OCI-LY3 (cell line): ENCODE results near the gene FAM20B.

Experiments
- H2AFZ ChIP-seq: fragments of 200-600, 300-600 bp; shearing (Covaris generic); 2 replicates; pipeline ENCODE4 v1.6.0; 2014; ENCODE audit warnings: antibody characterized with exemption, low read depth, low read length
- H3K27ac ChIP-seq: fragments of 200-600, 300-600 bp; sonication (generic); 2 replicates; pipeline ENCODE4 v1.5.1; 2014; ENCODE audit warnings: mild to moderate bottlenecking, low read length, moderate library complexity, mixed read lengths
- H3K27me3 ChIP-seq: fragments of 200-600, 300-600 bp; sonication (generic); 2 replicates; pipeline ENCODE4 v1.6.1; 2014; ENCODE audit warnings: low read depth, low read length, mixed read lengths
- H3K36me3 ChIP-seq: fragments of 200-600, 300-600 bp; sonication (generic); replicated peaks from 2 replicates; pipeline ENCODE3; 2014; ENCODE audit warnings: low read depth, low read length, mixed read lengths
- H3K4me1 ChIP-seq: fragments of 300-600, 200-600 bp; sonication (generic); 2 replicates; pipeline ENCODE4 v1.6.1; 2014; ENCODE audit warnings: low read length, mixed read lengths
- H3K4me2 ChIP-seq: fragments of 200-600, 300-600 bp; sonication (generic); 2 replicates; pipeline ENCODE4 v1.6.1; 2014; ENCODE audit warnings: low read length, mixed read lengths
- H3K4me3 ChIP-seq: fragments of 300-600, 200-600 bp; sonication (generic); 2 replicates; pipeline ENCODE4 v1.5.1; 2014; ENCODE audit warnings: antibody characterized with exemption, mild to moderate bottlenecking, low read length, moderate library complexity
- H3K79me2 ChIP-seq: fragments of 300-600, 200-600 bp; shearing (Covaris generic); 2 replicates; pipeline ENCODE4 v1.6.1; 2014; ENCODE audit warnings: mild to moderate bottlenecking, low read length, mixed read lengths
- H3K9ac ChIP-seq: fragments of 300-600, 200-600 bp; shearing (Covaris generic); 2 replicates; pipeline ENCODE4 v1.6.0; 2014; ENCODE audit warnings: mild to moderate bottlenecking, low read length, moderate library complexity
- H3K9me3 ChIP-seq: fragments of 200-600, 300-600 bp; shearing (Covaris generic); 2 replicates; pipeline ENCODE4 v1.6.1; 2014; ENCODE audit warnings: low read length, mixed read lengths; ENCODE audit not compliant: insufficient read depth
- H4K20me1 ChIP-seq: fragments of 200-600, 300-600 bp; sonication (generic); 2 replicates; pipeline ENCODE4 v1.6.1; 2016; ENCODE audit warnings: low read length, mixed read lengths; ENCODE audit not compliant: insufficient read depth
- EZH2phosphoT487 ChIP-seq: fragments of 200-600 bp; shearing (Covaris generic); IDR thresholded peaks from 2 replicates; pipeline ENCODE4 v1.6.1; 2018; ENCODE audit warnings: antibody characterized with exemption, mixed run types, low read depth
- TF ChIP-seq, protein P1 (sequence below): fragments of 200-600, 300-600 bp; sonication (generic); IDR thresholded peaks from 2 replicates; pipeline ENCODE4 v1.5.1; 2014; ENCODE audit warnings: antibody characterized with exemption, low read length, low read depth

FAM20B gene

GRCh38 chr1:179095377-179095776, 69.7 kb downstream of the FAM20B start:
- Histone ChIP-seq H3K9me3 (no peaks in the 10 kb centered on the region), H2AFZ (no peak overlapping the region), H3K4me3 (no peak overlapping the region), H3K79me2 (peaks cover 22% of the 10 kb centered on the region), H3K4me2 (no peak overlapping the region), H3K9ac (no peak overlapping the region), H3K27ac (no peak overlapping the region), H3K4me1 (no peaks in the 10 kb centered on the region), H3K36me3 (peaks cover 64% of the 10 kb centered on the region), H3K27me3 (no peaks in the 10 kb centered on the region), H4K20me1 (peaks cover 14% of the 10 kb centered on the region)
- no peak for TF ChIP-seq EZH2phosphoT487
- TF ChIP-seq, protein P1, sequence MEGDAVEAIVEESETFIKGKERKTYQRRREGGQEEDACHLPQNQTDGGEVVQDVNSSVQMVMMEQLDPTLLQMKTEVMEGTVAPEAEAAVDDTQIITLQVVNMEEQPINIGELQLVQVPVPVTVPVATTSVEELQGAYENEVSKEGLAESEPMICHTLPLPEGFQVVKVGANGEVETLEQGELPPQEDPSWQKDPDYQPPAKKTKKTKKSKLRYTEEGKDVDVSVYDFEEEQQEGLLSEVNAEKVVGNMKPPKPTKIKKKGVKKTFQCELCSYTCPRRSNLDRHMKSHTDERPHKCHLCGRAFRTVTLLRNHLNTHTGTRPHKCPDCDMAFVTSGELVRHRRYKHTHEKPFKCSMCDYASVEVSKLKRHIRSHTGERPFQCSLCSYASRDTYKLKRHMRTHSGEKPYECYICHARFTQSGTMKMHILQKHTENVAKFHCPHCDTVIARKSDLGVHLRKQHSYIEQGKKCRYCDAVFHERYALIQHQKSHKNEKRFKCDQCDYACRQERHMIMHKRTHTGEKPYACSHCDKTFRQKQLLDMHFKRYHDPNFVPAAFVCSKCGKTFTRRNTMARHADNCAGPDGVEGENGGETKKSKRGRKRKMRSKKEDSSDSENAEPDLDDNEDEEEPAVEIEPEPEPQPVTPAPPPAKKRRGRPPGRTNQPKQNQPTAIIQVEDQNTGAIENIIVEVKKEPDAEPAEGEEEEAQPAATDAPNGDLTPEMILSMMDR = no peak

DNA sequence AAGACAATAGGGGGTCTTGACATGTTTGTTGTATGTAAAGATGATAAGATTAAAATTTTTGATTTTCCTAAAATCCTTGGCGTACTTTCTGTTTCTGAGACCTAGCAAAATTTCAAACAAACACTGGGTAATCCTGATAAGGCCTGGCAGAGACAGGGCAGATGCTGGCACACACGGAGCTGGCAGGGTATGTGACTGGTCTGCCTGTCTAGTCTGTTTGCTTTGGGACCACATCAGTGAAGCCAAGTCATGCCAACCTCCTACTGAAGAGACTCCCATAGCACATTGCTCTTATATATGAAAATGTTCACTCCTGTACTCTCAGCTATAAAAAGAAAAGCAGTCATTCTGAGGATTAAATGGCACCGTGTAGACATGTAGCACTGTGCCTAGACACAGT, 70.2 kb downstream of the FAM20B start:
- peaks cover 61% of the 10 kb centered on the region for H3K36me3 ChIP-seq

GRCh38 chr1:179099891-179100290, 74.2 kb downstream of the FAM20B start:
- Histone ChIP-seq H3K4me3 (no peak overlapping the region), H3K9me3 (no peaks in the 10 kb centered on the region), H3K4me2 (no peak overlapping the region), H4K20me1 (no peaks in the 10 kb centered on the region), H3K36me3 (peaks cover 31% of the 10 kb centered on the region), H3K27me3 (no peaks in the 10 kb centered on the region), H3K27ac (no peak overlapping the region), H3K9ac (no peak overlapping the region), H3K79me2 (no peaks in the 10 kb centered on the region), H3K4me1 (no peaks in the 10 kb centered on the region), H2AFZ (no peak overlapping the region)
- TF ChIP-seq, protein P1 = no peak
- no peak for TF ChIP-seq EZH2phosphoT487

More for the DNA sequence above, 70.2 kb downstream of the FAM20B start:
- H3K9me3 ChIP-seq = no peaks in the 10 kb centered on the region
- peaks cover 16% of the 10 kb centered on the region for H3K79me2 ChIP-seq
- no peaks in the 10 kb centered on the region for H3K4me1 ChIP-seq
- no peak overlapping the region for H3K4me2 ChIP-seq
- no peak overlapping the region for H3K9ac ChIP-seq
- TF ChIP-seq EZH2phosphoT487 = no peak
- TF ChIP-seq, protein P1 = no peak
- H2AFZ ChIP-seq = no peak overlapping the region
- no peaks in the 10 kb centered on the region for H3K27me3 ChIP-seq
- H3K27ac ChIP-seq = no peak overlapping the region
- peaks cover 10% of the 10 kb centered on the region for H4K20me1 ChIP-seq
- no peak overlapping the region for H3K4me3 ChIP-seq

GRCh38 chr1:179101566-179101965, 75.9 kb downstream of the FAM20B start:
- TF ChIP-seq EZH2phosphoT487 = no peak
- TF ChIP-seq, protein P1 = no peak
- 0 out of 2 replicates have a peak, but pooled peaks cover 3% of the 10 kb centered on the region for H3K4me1 ChIP-seq
- H3K9ac ChIP-seq = no peak overlapping the region
- H3K36me3 ChIP-seq = peaks cover 18% of the 10 kb centered on the region
- H4K20me1 ChIP-seq = no peaks in the 10 kb centered on the region
- H3K4me3 ChIP-seq = no peak overlapping the region
- H3K4me2 ChIP-seq = no peak overlapping the region
- no peaks in the 10 kb centered on the region for H3K9me3 ChIP-seq
- no peaks in the 10 kb centered on the region for H3K79me2 ChIP-seq
- no peaks in the 10 kb centered on the region for H3K27me3 ChIP-seq
- no peak overlapping the region for H3K27ac ChIP-seq
- H2AFZ ChIP-seq = no peak overlapping the region
